Loucy (cell line): ENCODE data around the gene SMG7.

Source experiments
- H2AFZ ChIP-seq: fragments of 200-600 bp; sonication (generic); 2 replicates; pipeline ENCODE4 v1.6.0; 2016; ENCODE audit warnings: antibody characterized with exemption, mild to moderate bottlenecking, low read length, moderate library complexity
- H3F3A ChIP-seq: fragments of 200-600 bp; 2 replicates; pipeline ENCODE4 v1.6.0; 2016; ENCODE audit warnings: antibody characterized with exemption, low read depth, mild to moderate bottlenecking
- H3K27me3 ChIP-seq: fragments of 200-600 bp; sonication (generic); 2 replicates; pipeline ENCODE4 v1.6.1; 2014; ENCODE audit warnings: low read length, mild to moderate bottlenecking; ENCODE audit not compliant: insufficient read depth, poor library complexity, severe bottlenecking
- H3K36me3 ChIP-seq: fragments of 200-600 bp; sonication (generic); 2 replicates; pipeline ENCODE4 v1.6.1; 2016; ENCODE audit warnings: low read length; ENCODE audit not compliant: insufficient read depth
- H3K4me1 ChIP-seq: fragments of 200-600 bp; sonication (generic); 2 replicates; pipeline ENCODE4 v1.5.1; 2014; ENCODE audit warnings: low read length, mild to moderate bottlenecking; ENCODE audit not compliant: insufficient read depth, poor library complexity, severe bottlenecking
- H3K4me2 ChIP-seq: fragments of 200-600 bp; sonication (generic); 2 replicates; pipeline ENCODE4 v1.6.0; 2014; ENCODE audit warnings: antibody characterized with exemption, low read length, low read depth, mild to moderate bottlenecking; ENCODE audit not compliant: poor library complexity, severe bottlenecking
- H3K4me3 ChIP-seq: fragments of 200-600 bp; sonication (generic); 2 replicates; pipeline ENCODE4 v1.5.1; 2014; ENCODE audit warnings: low read length, mild to moderate bottlenecking, mixed read lengths; ENCODE audit not compliant: poor library complexity, severe bottlenecking
- H3K79me2 ChIP-seq: fragments of 200-600 bp; sonication (generic); 2 replicates; pipeline ENCODE4 v1.6.1; 2014; ENCODE audit warnings: low read length; ENCODE audit not compliant: insufficient read depth
- H3K9ac ChIP-seq: fragments of 200-600 bp; sonication (generic); 2 replicates; pipeline ENCODE4 v1.6.0; 2014; ENCODE audit warnings: mild to moderate bottlenecking, low read depth, low read length, moderate library complexity; ENCODE audit not compliant: poor library complexity, severe bottlenecking
- H3K9me2 ChIP-seq: fragments of 200-600 bp; sonication (generic); replicated peaks from 2 replicates; pipeline ENCODE4 v1.6.1; 2016; ENCODE audit warnings: low read depth, low read length, mixed read lengths
- H3K9me3 ChIP-seq: fragments of 200-600 bp; sonication (generic); 2 replicates; pipeline ENCODE4 v1.6.1; 2014; ENCODE audit warnings: mild to moderate bottlenecking, antibody characterized with exemption, low read length, low read depth; ENCODE audit not compliant: insufficient read depth
- H4K20me1 ChIP-seq: fragments of 200-600 bp; sonication (generic); 2 replicates; pipeline ENCODE4 v1.6.0; 2014; ENCODE audit warnings: antibody characterized with exemption, low read length, mild to moderate bottlenecking; ENCODE audit not compliant: insufficient read depth, poor library complexity, severe bottlenecking
- CTCF ChIP-seq: fragments of 200-600 bp; sonication (generic); conservative IDR thresholded peaks from 2 replicates; pipeline ENCODE4 v1.5.1; 2014; ENCODE audit warnings: mild to moderate bottlenecking, antibody characterized with exemption, low read length
- EZH2phosphoT487 ChIP-seq: fragments of 200-600 bp; IDR thresholded peaks from 2 replicates; pipeline ENCODE4 v1.6.1; 2018; ENCODE audit warnings: antibody characterized with exemption, mild to moderate bottlenecking, moderate library complexity, borderline replicate concordance

The SMG7 gene

GRCh38 chr1:183515002-183515689, 42.8 kb downstream of the SMG7 start:
- Histone ChIP-seq H3K36me3 (peaks cover 57% of the 10 kb centered on the region), H3K9me3 (no peaks in the 10 kb centered on the region), H3K9ac (no peak overlapping the region), H3K4me1 (no peaks in the 10 kb centered on the region), H3F3A (no peaks in the 10 kb centered on the region), H3K79me2 (peaks cover 49% of the 10 kb centered on the region), H3K4me2 (no peak overlapping the region), H3K9me2 (no peaks in the 10 kb centered on the region), H3K27me3 (no peaks in the 10 kb centered on the region), H2AFZ (no peak overlapping the region), H3K4me3 (no peak overlapping the region), H4K20me1 (peaks cover 17% of the 10 kb centered on the region)
- TF ChIP-seq EZH2phosphoT487 (no peak), CTCF (no peak)

GRCh38 chr1:183516725-183517124, 44.4 kb downstream of the SMG7 start:
- Histone ChIP-seq H3K9me3 (no peaks in the 10 kb centered on the region), H4K20me1 (peaks cover 8% of the 10 kb centered on the region), H3K4me3 (no peak overlapping the region), H3F3A (no peaks in the 10 kb centered on the region), H3K36me3 (peaks cover 68% of the 10 kb centered on the region), H3K27me3 (no peaks in the 10 kb centered on the region), H2AFZ (no peak overlapping the region), H3K9me2 (no peaks in the 10 kb centered on the region), H3K79me2 (peaks cover 34% of the 10 kb centered on the region), H3K4me1 (no peaks in the 10 kb centered on the region), H3K9ac (no peak overlapping the region), H3K4me2 (no peak overlapping the region)
- TF ChIP-seq CTCF: no peak
- no peak for TF ChIP-seq EZH2phosphoT487

GRCh38 chr1:183517401-183517800, 45.1 kb downstream of the SMG7 start:
- H3F3A ChIP-seq: no peaks in the 10 kb centered on the region
- peaks cover 75% of the 10 kb centered on the region for H3K36me3 ChIP-seq
- peaks cover 7% of the 10 kb centered on the region for H4K20me1 ChIP-seq
- no peak overlapping the region for H2AFZ ChIP-seq
- no peaks in the 10 kb centered on the region for H3K4me1 ChIP-seq
- H3K4me3 ChIP-seq: no peak overlapping the region
- no peaks in the 10 kb centered on the region for H3K9me3 ChIP-seq
- TF ChIP-seq CTCF (no peak), EZH2phosphoT487 (no peak)
- H3K4me2 ChIP-seq: no peak overlapping the region
- H3K9me2 ChIP-seq: no peaks in the 10 kb centered on the region
- peaks cover 27% of the 10 kb centered on the region for H3K79me2 ChIP-seq
- no peak overlapping the region for H3K9ac ChIP-seq
- no peaks in the 10 kb centered on the region for H3K27me3 ChIP-seq
